Smooth muscle cell (in vitro differentiated cells): Measurements from ENCODE around the gene PHC2. TPM values are rescaled to one million over a fixed set of nuclear protein-coding genes. Genes with fewer than 3 reads are reported as not detected.

Source experiments
- DNase-seq: peaks from one replicate; lab custom pipeline; 2025; ENCODE audit not compliant: unreplicated experiment; lab: John Stamatoyannopoulos, UW
- H2AFZ ChIP-seq: fragments of 200-600 bp; sonication (generic); 2 replicates; pipeline ENCODE4 v1.6.0; 2016; ENCODE audit warnings: antibody characterized with exemption, low read depth, mild to moderate bottlenecking
- H3F3A ChIP-seq: fragments of 200-600 bp; sonication (generic); 2 replicates; pipeline ENCODE4 v1.6.0; 2017; ENCODE audit warnings: antibody characterized with exemption, low read depth
- H3K27ac ChIP-seq: fragments of 200-600 bp; sonication (generic); 2 replicates; pipeline ENCODE4 v1.5.1; 2016; ENCODE audit warnings: low read depth, mild to moderate bottlenecking
- H3K27me3 ChIP-seq: fragments of 200-600 bp; sonication (generic); 2 replicates; pipeline ENCODE4 v1.6.1; 2016; ENCODE audit warnings: low read depth, mild to moderate bottlenecking
- H3K36me3 ChIP-seq: fragments of 200-600 bp; sonication (generic); 2 replicates; pipeline ENCODE4 v1.5.1; 2016; ENCODE audit warnings: low read depth
- H3K4me1 ChIP-seq: fragments of 200-600 bp; sonication (generic); 2 replicates; pipeline ENCODE4 v1.5.1; 2016; ENCODE audit warnings: low read depth
- H3K4me2 ChIP-seq: fragments of 200-600 bp; sonication (generic); 2 replicates; pipeline ENCODE4 v1.6.0; 2016; ENCODE audit warnings: mild to moderate bottlenecking
- H3K4me3 ChIP-seq: fragments of 200-600 bp; sonication (generic); 2 replicates; pipeline ENCODE4 v1.5.1; 2016; ENCODE audit warnings: mild to moderate bottlenecking
- H3K79me2 ChIP-seq: fragments of 200-600 bp; sonication (generic); 2 replicates; pipeline ENCODE4 v1.6.0; 2016; ENCODE audit warnings: low read depth, mild to moderate bottlenecking
- H3K9ac ChIP-seq: fragments of 200-600 bp; sonication (generic); 2 replicates; pipeline ENCODE4 v1.6.0; 2016; ENCODE audit warnings: low read depth
- H3K9me3 ChIP-seq: fragments of 200-600 bp; sonication (generic); replicated peaks from 2 replicates; pipeline ENCODE4 v1.5.1; 2016; ENCODE audit warnings: low read depth
- H4K20me1 ChIP-seq: fragments of 200-600 bp; sonication (generic); 2 replicates; pipeline ENCODE4 v1.6.0; 2016; ENCODE audit warnings: low read depth
- WGBS: methylation state at CpG from one replicate; pipeline ENCODE4 v1.1.7; 2016; ENCODE audit warnings: low lambda C conversion rate; 5-methylcytosine and 5-hydroxymethylcytosine counted together
- polyA plus RNA-seq: library from polyadenylated mRNA; unstranded; fragments of >200 nt; fragmentation: Nextera tagmentation; extraction: Ambion mirVana; gene quantifications from 2 replicates; pipeline ENCODE4 v1.2.1, GENCODE V29; 2016
- total RNA-seq: library from RNA; depleted of rRNA; stranded (reverse); fragments of >200 nt; gene quantifications from 2 replicates; pipeline ENCODE4 v1.2.3, GENCODE V29; 2014
- TF ChIP-seq, protein P1 (sequence below): fragments of 200-600 bp; sonication (generic); IDR thresholded peaks from 2 replicates; pipeline ENCODE4 v1.5.1; 2017; ENCODE audit warnings: borderline replicate concordance, mild to moderate bottlenecking, antibody characterized with exemption; ENCODE audit not compliant: insufficient read depth, poor library complexity, severe bottlenecking

PHC2 gene
- total and polyA plus RNA-seq, 2 experiments from 2014 or later: 42.4 to 109 TPM

- TF ChIP-seq, protein P1, sequence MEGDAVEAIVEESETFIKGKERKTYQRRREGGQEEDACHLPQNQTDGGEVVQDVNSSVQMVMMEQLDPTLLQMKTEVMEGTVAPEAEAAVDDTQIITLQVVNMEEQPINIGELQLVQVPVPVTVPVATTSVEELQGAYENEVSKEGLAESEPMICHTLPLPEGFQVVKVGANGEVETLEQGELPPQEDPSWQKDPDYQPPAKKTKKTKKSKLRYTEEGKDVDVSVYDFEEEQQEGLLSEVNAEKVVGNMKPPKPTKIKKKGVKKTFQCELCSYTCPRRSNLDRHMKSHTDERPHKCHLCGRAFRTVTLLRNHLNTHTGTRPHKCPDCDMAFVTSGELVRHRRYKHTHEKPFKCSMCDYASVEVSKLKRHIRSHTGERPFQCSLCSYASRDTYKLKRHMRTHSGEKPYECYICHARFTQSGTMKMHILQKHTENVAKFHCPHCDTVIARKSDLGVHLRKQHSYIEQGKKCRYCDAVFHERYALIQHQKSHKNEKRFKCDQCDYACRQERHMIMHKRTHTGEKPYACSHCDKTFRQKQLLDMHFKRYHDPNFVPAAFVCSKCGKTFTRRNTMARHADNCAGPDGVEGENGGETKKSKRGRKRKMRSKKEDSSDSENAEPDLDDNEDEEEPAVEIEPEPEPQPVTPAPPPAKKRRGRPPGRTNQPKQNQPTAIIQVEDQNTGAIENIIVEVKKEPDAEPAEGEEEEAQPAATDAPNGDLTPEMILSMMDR: no peak
- Histone ChIP-seq H3K9ac (no peak overlapping the region), H2AFZ (no peak overlapping the region), H4K20me1 (no peaks in the 10 kb centered on the region), H3K9me3 (no peaks in the 10 kb centered on the region), H3K4me1 (peaks cover 22% of the 10 kb centered on the region), H3K4me2 (no peak overlapping the region), H3K36me3 (no peaks in the 10 kb centered on the region), H3K27ac (no peak overlapping the region), H3K79me2 (peaks cover 4% of the 10 kb centered on the region), H3K27me3 (no peaks in the 10 kb centered on the region), H3F3A (no peaks in the 10 kb centered on the region), H3K4me3 (no peak overlapping the region)
- DNase-seq: no peak
- 88% methylated on average over 16 of the region's 16 CpGs for WGBS
Observed at GRCh38 chr1:33354707-33355316, 76.1 kb downstream of the PHC2 start.

DNA sequence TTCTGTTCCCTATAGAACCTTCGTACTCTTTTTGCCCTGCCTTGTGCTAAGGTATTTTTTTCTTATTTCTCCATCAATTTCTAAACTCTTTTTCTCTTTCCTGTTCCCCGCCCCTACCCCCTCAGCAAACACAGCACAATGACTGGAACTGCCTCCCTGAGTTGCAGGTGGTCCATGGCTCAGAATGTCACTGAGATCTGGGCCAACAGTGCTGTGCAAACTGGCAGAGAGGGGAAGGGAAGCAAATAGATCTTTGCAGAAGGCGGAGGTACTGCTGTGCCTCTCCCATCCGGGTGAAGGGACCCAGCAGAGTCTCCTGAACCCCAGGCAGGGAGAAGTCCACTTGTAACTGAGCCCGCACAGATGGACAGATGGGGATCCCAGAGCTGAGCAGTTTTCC, 77.4 kb downstream of the PHC2 start:
- no peak overlapping the region for H3K9ac ChIP-seq
- H3K79me2 ChIP-seq: peaks cover 13% of the 10 kb centered on the region
- peaks cover 8% of the 10 kb centered on the region for H4K20me1 ChIP-seq
- H3K4me1 ChIP-seq: peaks cover 21% of the 10 kb centered on the region
- no peaks in the 10 kb centered on the region for H3K27me3 ChIP-seq
- H2AFZ ChIP-seq: no peak overlapping the region
- no peak overlapping the region for H3K4me2 ChIP-seq
- H3K9me3 ChIP-seq: no peaks in the 10 kb centered on the region
- H3K36me3 ChIP-seq: no peaks in the 10 kb centered on the region
- no peak overlapping the region for H3K4me3 ChIP-seq
- no peaks in the 10 kb centered on the region for H3F3A ChIP-seq
- 89% methylated on average over 5 of the region's 5 CpGs for WGBS
- no peak overlapping the region for H3K27ac ChIP-seq
- TF ChIP-seq, protein P1: no peak
- DNase-seq: no peak

- Histone ChIP-seq H3F3A (peaks cover 2% of the 10 kb centered on the region), H3K36me3 (no peaks in the 10 kb centered on the region), H3K4me1 (peaks cover 39% of the 10 kb centered on the region), H3K79me2 (peaks cover 33% of the 10 kb centered on the region), H3K27me3 (no peaks in the 10 kb centered on the region), H3K9me3 (no peaks in the 10 kb centered on the region), H3K4me3 (no peak overlapping the region), H2AFZ (no peak overlapping the region), H4K20me1 (peaks cover 29% of the 10 kb centered on the region), H3K9ac (no peak overlapping the region), H3K27ac (no peak overlapping the region), H3K4me2 (peak overlapping the region; percentile 94)
- DNase-seq: no peak
- TF ChIP-seq, protein P1: no peak
- WGBS: 78% methylated on average over 6 of the region's 6 CpGs
Observed at GRCh38 chr1:33351281-33351660, 79.6 kb downstream of the PHC2 start.
